SK-N-SH (cell line): ENCODE results near the gene GCFC2. TPM values are rescaled to one million over a fixed set of nuclear protein-coding genes. Genes with fewer than 3 reads are reported as not detected.

ENCODE experiments used
- CTCF ChIA-PET: fragments of 300-600, 350-600 bp; formaldehyde crosslinking; extraction: SDS; loops from one replicate; lab custom pipeline; 2021; lab: Yijun Ruan, JAX
- POLR2A ChIA-PET: fragments of 350-600 bp; sonication (Branson Sonifier 250); formaldehyde crosslinking; extraction: SDS; loops from one replicate; lab custom pipeline; 2020; ENCODE audit warnings: antibody characterized with exemption, inconsistent platforms; lab: Yijun Ruan, JAX
- DNase-seq: peaks from one replicate; pipeline ENCODE4 v3.0.0; 2012
- H2AFZ ChIP-seq: fragments of 200-600 bp; sonication (generic); 2 replicates; pipeline ENCODE4 v1.8.1; 2016; ENCODE audit warnings: antibody characterized with exemption, mild to moderate bottlenecking, low read depth
- H3F3A ChIP-seq: fragments of 200-600 bp; sonication (generic); replicated peaks from 2 replicates; pipeline ENCODE3; 2016; ENCODE audit warnings: antibody characterized with exemption, mild to moderate bottlenecking; ENCODE audit not compliant: insufficient read depth
- H3K27ac ChIP-seq, 2 experiments: fragments of 200-500 bp in 1 of 2; fragments of 200-600 bp in 1 of 2; sonication (Bioruptor generic) in 1 of 2; sonication (generic), shearing (Covaris generic) in 1 of 2; 2 replicates each; pipeline versions ENCODE4 v1.5.1 to v1.6.1; 2014 to 2016; ENCODE audit warnings: low read depth in 2 of 2, inconsistent platforms in 1 of 2, low read length in 1 of 2, mild to moderate bottlenecking in 1 of 2, mixed read lengths in 1 of 2
- H3K27me3 ChIP-seq: fragments of 200-600 bp; sonication (generic), shearing (Covaris generic); 2 replicates; pipeline ENCODE4 v1.6.1; 2016; ENCODE audit warnings: mixed run types; ENCODE audit not compliant: insufficient read depth
- H3K36me3 ChIP-seq, 2 experiments: fragments of 200-500 bp in 1 of 2; fragments of 200-600 bp in 1 of 2; sonication (Bioruptor generic) in 1 of 2; sonication (generic) in 1 of 2; replicated peaks in 1 of 2; 2 replicates each; pipeline versions ENCODE3 to v1.5.1; 2014 to 2016; ENCODE audit warnings: low read length in 1 of 2, mild to moderate bottlenecking in 1 of 2; ENCODE audit not compliant: insufficient read depth in 2 of 2, control insufficient read depth in 1 of 2
- H3K4me1 ChIP-seq, 2 experiments: fragments of 200-500 bp in 1 of 2; fragments of 200-600 bp in 1 of 2; sonication (Bioruptor generic) in 1 of 2; sonication (generic), shearing (Covaris generic) in 1 of 2; 2 replicates each; pipeline versions ENCODE4 v1.5.1 to v1.6.1; 2014 to 2016; ENCODE audit warnings: low read depth in 1 of 2, low read length in 1 of 2, mixed run types in 1 of 2; ENCODE audit not compliant: insufficient read depth in 2 of 2, control insufficient read depth in 1 of 2
- H3K4me2 ChIP-seq: fragments of 200-600 bp; sonication (generic), shearing (Covaris generic); 2 replicates; pipeline ENCODE4 v1.6.1; 2017; ENCODE audit warnings: mixed run types
- H3K4me3 ChIP-seq, 2 experiments: fragments of 200-500 bp in 1 of 2; fragments of 200-600 bp in 1 of 2; sonication (Bioruptor generic) in 1 of 2; sonication (generic), shearing (Covaris generic) in 1 of 2; 2 replicates each; pipeline versions ENCODE4 v1.5.1 to v1.8.1; 2014 to 2016; ENCODE audit warnings: low read depth in 2 of 2, inconsistent platforms in 1 of 2, low read length in 1 of 2, mild to moderate bottlenecking in 1 of 2, mixed read lengths in 1 of 2, moderate library complexity in 1 of 2
- H3K79me2 ChIP-seq: fragments of 200-600 bp; sonication (generic); 2 replicates; pipeline ENCODE4 v1.8.1; 2017; ENCODE audit warnings: mild to moderate bottlenecking; ENCODE audit not compliant: insufficient read depth
- H3K9ac ChIP-seq: fragments of 200-600 bp; sonication (generic); 2 replicates; pipeline ENCODE4 v1.6.1; 2017; ENCODE audit warnings: mixed run types
- H3K9me2 ChIP-seq: fragments of 200-600 bp; sonication (generic); 2 replicates; pipeline ENCODE4 v1.6.1; 2017; ENCODE audit warnings: mixed run types
- H3K9me3 ChIP-seq: fragments of 200-600 bp; sonication (generic); 2 replicates; pipeline ENCODE4 v1.6.1; 2017; ENCODE audit warnings: mixed run types, mild to moderate bottlenecking, moderate library complexity
- H4K20me1 ChIP-seq: fragments of 200-600 bp; sonication (generic); 2 replicates; pipeline ENCODE4 v1.6.1; 2017; ENCODE audit warnings: mild to moderate bottlenecking, mixed run types; ENCODE audit not compliant: insufficient read depth
- FOXJ3 ChIP-seq: sonication (generic); formaldehyde crosslinking; IDR thresholded peaks from 2 replicates; pipeline ENCODE4 v1.5.1; 2020; ENCODE audit warnings: mild to moderate bottlenecking, missing genetic modification reagents
- GATA2 ChIP-seq: sonication (generic); formaldehyde crosslinking; IDR thresholded peaks from 2 replicates; pipeline ENCODE4 v1.5.0; 2020; ENCODE audit warnings: mild to moderate bottlenecking, missing genetic modification reagents
- MEF2A ChIP-seq: IDR thresholded peaks from 2 replicates; pipeline ENCODE4 v1.4.0; 2012; ENCODE audit warnings: low read depth, borderline replicate concordance
- MXI1 ChIP-seq: IDR thresholded peaks from 2 replicates; pipeline ENCODE4 v1.6.1; 2012; ENCODE audit warnings: mild to moderate bottlenecking, low read depth, low read length, improper control_type of control experiment
- RCOR1 ChIP-seq: fragments of 150-350 bp; IDR thresholded peaks from 2 replicates; pipeline ENCODE4 v1.6.1; 2017; ENCODE audit warnings: antibody characterized with exemption, low read length
- SIN3A ChIP-seq: IDR thresholded peaks from 2 replicates; pipeline ENCODE4 v1.6.1; 2012; ENCODE audit warnings: low read depth, mild to moderate bottlenecking, low read length, moderate library complexity, borderline replicate concordance
- TAF1 ChIP-seq: IDR thresholded peaks from 2 replicates; pipeline ENCODE4 v1.6.1; 2012; ENCODE audit warnings: low read depth, mild to moderate bottlenecking, low read length, moderate library complexity, borderline replicate concordance
- TEAD4 ChIP-seq: IDR thresholded peaks from 2 replicates; pipeline ENCODE4 v1.4.0; 2012; ENCODE audit warnings: mild to moderate bottlenecking, borderline replicate concordance; ENCODE audit not compliant: insufficient read depth
- WGBS: methylation state at CpG from one replicate; pipeline ENCODE4 v1.1.6; 2017; ENCODE audit warnings: low lambda C conversion rate; 5-methylcytosine and 5-hydroxymethylcytosine counted together
- polyA plus RNA-seq, 3 experiments: library from polyadenylated mRNA; depleted of rRNA; stranded (reverse); fragments of >200 nt; gene quantifications; 2 replicates each; pipeline ENCODE4 v1.2.3, GENCODE V29; 2012
- TF ChIP-seq, protein P1 (sequence below): IDR thresholded peaks from 2 replicates; pipeline ENCODE4 v1.4.0; 2012; ENCODE audit warnings: low read depth, borderline replicate concordance
- TF ChIP-seq, protein P2 (sequence below): fragments of 150-350 bp; IDR thresholded peaks from 2 replicates; pipeline ENCODE4 v1.6.1; 2016; ENCODE audit warnings: mild to moderate bottlenecking, low read depth, low read length
- TF ChIP-seq, protein P3 (sequence below): IDR thresholded peaks from 2 replicates; pipeline ENCODE4 v1.6.1; 2012; ENCODE audit warnings: mild to moderate bottlenecking, low read depth, low read length, moderate library complexity
- TF ChIP-seq, protein P4 (sequence below): fragments of 200-600 bp; sonication (generic); IDR thresholded peaks from 2 replicates; pipeline ENCODE4 v1.6.1; 2017; ENCODE audit warnings: antibody characterized with exemption, mild to moderate bottlenecking, moderate library complexity

The GCFC2 gene
- polyA plus RNA-seq, 1 of the 3 experiments (the other 2 are of a cell fraction), result 7.7 TPM

DNA sequence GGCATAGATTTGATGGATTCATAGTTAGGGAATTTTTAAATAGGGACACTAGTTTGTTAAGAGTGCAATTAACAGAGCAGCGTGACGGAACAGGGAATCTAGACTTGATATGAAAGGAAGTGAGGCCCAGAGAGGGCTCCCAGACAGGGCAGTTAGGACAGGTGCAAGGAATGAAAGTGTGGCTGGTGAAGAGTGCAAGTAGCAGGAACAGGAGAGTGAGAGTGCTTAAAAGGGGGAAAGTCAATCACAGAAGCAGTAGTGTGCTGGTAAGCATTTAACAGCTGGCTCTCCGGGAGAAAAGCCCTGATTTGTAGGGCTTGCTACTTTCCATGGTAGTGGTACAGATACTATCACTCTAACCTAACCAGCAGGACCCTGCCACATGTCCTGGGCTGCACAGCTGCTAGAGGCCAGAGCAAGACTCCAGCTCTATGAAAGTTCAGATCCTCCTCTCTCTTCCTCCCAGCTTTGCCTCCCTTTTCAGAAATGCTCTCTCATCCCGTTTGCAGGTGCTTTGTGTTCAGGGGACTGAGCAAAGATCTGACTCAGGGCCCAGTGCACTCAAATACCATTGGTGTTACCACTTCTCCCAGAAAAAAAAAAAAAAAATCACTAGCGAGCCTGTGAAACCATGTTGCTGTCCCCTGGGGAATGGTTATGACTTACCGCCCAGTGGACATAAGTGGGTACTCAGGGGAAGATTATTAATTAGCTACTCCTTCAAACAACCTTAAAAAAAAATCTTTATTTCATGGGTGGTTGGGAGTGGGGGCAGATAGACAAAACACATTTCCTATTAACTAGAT is 18.1 kb upstream of the GCFC2 start (continued):
- TF ChIP-seq, protein P1, sequence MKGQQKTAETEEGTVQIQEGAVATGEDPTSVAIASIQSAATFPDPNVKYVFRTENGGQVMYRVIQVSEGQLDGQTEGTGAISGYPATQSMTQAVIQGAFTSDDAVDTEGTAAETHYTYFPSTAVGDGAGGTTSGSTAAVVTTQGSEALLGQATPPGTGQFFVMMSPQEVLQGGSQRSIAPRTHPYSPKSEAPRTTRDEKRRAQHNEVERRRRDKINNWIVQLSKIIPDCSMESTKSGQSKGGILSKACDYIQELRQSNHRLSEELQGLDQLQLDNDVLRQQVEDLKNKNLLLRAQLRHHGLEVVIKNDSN, result no peak

DNA sequence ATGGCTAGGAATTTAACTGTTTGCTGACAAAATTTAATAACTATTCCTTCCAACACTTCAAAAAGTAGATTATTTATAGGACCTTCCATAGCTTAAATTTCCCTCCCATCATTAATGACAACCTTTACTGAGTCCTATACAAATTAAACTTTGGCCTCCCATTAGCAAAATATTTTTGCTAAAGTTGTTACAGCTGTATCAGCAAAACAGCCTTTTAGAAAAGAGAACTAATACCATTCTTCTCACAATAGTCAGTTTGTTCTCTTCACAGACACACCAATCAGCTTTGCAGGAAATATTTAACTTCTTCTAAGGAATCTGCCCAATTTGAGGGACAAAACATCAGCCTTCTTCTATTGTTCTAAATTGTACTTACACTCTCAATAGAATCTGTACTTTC is 12.0 kb upstream of the GCFC2 start:
- Histone ChIP-seq H3K27ac (no peak overlapping the region), H3K9ac (no peak overlapping the region), H3K4me2 (no peak overlapping the region), H3F3A (no peaks in the 10 kb centered on the region), H3K9me3 (no peaks in the 10 kb centered on the region; the same call in 1 of the 2 replicates), H3K4me3 (no peak overlapping the region), H4K20me1 (no peaks in the 10 kb centered on the region), H3K4me1 (no peaks in the 10 kb centered on the region), H3K36me3 (no peaks in the 10 kb centered on the region), H3K79me2 (no peaks in the 10 kb centered on the region), H2AFZ (no peak overlapping the region), H3K27me3 (no peaks in the 10 kb centered on the region; the same call in 1 of the 2 replicates), H3K9me2 (no peaks in the 10 kb centered on the region)
- TF ChIP-seq TEAD4, result no peak
- TF ChIP-seq GATA2 (CRISPR knock-in tag), result no peak
- no peak for TF ChIP-seq RCOR1
- no peak for TF ChIP-seq MXI1
- no peak for TF ChIP-seq SIN3A
- TF ChIP-seq, protein P1, result no peak
- POLR2A ChIA-PET, result no interaction called here
- CTCF ChIA-PET, result interaction anchor here (1.2 to 1.6 kb wide), 3 partner anchors 31 to 95 kb away, joined by 3 to 5 read pairs (median 4); no protein-coding TSS in a partner anchor
- DNase-seq, result no peak

DNA sequence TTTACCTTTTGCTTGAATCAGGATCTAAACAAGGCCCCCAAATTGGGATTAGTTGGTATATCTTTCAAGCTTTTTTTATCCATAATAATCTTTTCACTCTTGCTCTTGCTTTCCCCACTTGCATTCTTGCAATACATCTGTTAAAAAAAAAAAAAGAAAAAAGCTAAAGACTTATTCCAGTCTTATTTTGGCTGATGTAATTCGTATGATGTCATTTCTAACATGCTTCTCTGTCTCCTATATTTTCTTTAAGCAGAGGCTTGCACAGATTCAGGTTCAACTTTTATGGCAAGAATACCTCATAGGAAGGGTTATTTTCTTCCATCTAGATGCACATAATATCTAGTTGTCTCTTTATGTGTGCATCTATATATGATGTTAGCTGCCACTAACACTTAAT is 9.8 kb upstream of the GCFC2 start:
- no peaks in the 10 kb centered on the region for H4K20me1 ChIP-seq
- no peaks in the 10 kb centered on the region for H3K36me3 ChIP-seq
- H3K4me1 ChIP-seq, result no peaks in the 10 kb centered on the region
- H2AFZ ChIP-seq, result no peak overlapping the region
- H3K4me3 ChIP-seq, result no peak overlapping the region
- no peaks in the 10 kb centered on the region for H3K79me2 ChIP-seq
- no peak overlapping the region for H3K4me2 ChIP-seq
- no peak overlapping the region for H3K9ac ChIP-seq
- DNase-seq, result no peak
- H3K9me3 ChIP-seq, result no peaks in the 10 kb centered on the region; the same call in 1 of the 2 replicates
- H3K27ac ChIP-seq, result no peak overlapping the region
- no peaks in the 10 kb centered on the region for H3F3A ChIP-seq
- ChIA-PET CTCF (interaction anchor here (1.5 kb wide), 1 partner anchor 9 kb away, joined by 5 read pairs; no protein-coding TSS in a partner anchor), POLR2A (no interaction called here)
- no peaks in the 10 kb centered on the region for H3K9me2 ChIP-seq
- 24% methylated on average over 1 of the region's 1 CpG for WGBS
- no peaks in the 10 kb centered on the region; the same call in 1 of the 2 replicates for H3K27me3 ChIP-seq
- no peak for TF ChIP-seq MEF2A
- TF ChIP-seq FOXJ3, result no peak
- TF ChIP-seq, protein P2, sequence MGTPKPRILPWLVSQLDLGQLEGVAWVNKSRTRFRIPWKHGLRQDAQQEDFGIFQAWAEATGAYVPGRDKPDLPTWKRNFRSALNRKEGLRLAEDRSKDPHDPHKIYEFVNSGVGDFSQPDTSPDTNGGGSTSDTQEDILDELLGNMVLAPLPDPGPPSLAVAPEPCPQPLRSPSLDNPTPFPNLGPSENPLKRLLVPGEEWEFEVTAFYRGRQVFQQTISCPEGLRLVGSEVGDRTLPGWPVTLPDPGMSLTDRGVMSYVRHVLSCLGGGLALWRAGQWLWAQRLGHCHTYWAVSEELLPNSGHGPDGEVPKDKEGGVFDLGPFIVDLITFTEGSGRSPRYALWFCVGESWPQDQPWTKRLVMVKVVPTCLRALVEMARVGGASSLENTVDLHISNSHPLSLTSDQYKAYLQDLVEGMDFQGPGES, result no peak
- TF ChIP-seq, protein P3, sequence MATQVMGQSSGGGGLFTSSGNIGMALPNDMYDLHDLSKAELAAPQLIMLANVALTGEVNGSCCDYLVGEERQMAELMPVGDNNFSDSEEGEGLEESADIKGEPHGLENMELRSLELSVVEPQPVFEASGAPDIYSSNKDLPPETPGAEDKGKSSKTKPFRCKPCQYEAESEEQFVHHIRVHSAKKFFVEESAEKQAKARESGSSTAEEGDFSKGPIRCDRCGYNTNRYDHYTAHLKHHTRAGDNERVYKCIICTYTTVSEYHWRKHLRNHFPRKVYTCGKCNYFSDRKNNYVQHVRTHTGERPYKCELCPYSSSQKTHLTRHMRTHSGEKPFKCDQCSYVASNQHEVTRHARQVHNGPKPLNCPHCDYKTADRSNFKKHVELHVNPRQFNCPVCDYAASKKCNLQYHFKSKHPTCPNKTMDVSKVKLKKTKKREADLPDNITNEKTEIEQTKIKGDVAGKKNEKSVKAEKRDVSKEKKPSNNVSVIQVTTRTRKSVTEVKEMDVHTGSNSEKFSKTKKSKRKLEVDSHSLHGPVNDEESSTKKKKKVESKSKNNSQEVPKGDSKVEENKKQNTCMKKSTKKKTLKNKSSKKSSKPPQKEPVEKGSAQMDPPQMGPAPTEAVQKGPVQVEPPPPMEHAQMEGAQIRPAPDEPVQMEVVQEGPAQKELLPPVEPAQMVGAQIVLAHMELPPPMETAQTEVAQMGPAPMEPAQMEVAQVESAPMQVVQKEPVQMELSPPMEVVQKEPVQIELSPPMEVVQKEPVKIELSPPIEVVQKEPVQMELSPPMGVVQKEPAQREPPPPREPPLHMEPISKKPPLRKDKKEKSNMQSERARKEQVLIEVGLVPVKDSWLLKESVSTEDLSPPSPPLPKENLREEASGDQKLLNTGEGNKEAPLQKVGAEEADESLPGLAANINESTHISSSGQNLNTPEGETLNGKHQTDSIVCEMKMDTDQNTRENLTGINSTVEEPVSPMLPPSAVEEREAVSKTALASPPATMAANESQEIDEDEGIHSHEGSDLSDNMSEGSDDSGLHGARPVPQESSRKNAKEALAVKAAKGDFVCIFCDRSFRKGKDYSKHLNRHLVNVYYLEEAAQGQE, result no peak
- TF ChIP-seq RCOR1, result no peak
- TF ChIP-seq, protein P4, sequence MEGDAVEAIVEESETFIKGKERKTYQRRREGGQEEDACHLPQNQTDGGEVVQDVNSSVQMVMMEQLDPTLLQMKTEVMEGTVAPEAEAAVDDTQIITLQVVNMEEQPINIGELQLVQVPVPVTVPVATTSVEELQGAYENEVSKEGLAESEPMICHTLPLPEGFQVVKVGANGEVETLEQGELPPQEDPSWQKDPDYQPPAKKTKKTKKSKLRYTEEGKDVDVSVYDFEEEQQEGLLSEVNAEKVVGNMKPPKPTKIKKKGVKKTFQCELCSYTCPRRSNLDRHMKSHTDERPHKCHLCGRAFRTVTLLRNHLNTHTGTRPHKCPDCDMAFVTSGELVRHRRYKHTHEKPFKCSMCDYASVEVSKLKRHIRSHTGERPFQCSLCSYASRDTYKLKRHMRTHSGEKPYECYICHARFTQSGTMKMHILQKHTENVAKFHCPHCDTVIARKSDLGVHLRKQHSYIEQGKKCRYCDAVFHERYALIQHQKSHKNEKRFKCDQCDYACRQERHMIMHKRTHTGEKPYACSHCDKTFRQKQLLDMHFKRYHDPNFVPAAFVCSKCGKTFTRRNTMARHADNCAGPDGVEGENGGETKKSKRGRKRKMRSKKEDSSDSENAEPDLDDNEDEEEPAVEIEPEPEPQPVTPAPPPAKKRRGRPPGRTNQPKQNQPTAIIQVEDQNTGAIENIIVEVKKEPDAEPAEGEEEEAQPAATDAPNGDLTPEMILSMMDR, result no peak
- no peak for TF ChIP-seq TAF1
